Endometrial microvascular endothelial cells (primary cell): ENCODE results near the gene SCYL3. TPM values are rescaled to one million over a fixed set of nuclear protein-coding genes. Genes with fewer than 3 reads are reported as not detected.
"Not testable (repeated sequence)": the region's sequence is repeated elsewhere in the genome, so short reads cannot be mapped to it uniquely, and the experiment has no call there.

Experiments
- in situ Hi-C: cut with HindIII; loops from 2 replicates; pipeline ENCODE4 v1.10.0; 2017; ENCODE audit warnings: low sequenced_read_pairs, low pct_unique_long_range_greater_than_20kb; ENCODE audit errors: inconsistent ontology term
- total RNA-seq: library from RNA; depleted of rRNA; stranded (reverse); fragments of >200 nt; gene quantifications from one replicate; pipeline ENCODE4 v1.2.3, GENCODE V29; 2015; ENCODE audit errors: inconsistent ontology term

Gene SCYL3
- total RNA-seq, 1 donor from 2014 or later = 5.2 TPM

GRCh38 chr1:169877800-169878491 lies 15.8 kb downstream of the SCYL3 start:
- in situ Hi-C loops = no loop called here

- in situ Hi-C loops = no loop called here
Measured at GRCh38 chr1:169874229-169874628, 19.5 kb downstream of the SCYL3 start.

GRCh38 chr1:169873582-169874199 lies 20.0 kb downstream of the SCYL3 start:
- in situ Hi-C loops = no loop called here

- in situ Hi-C loops = no loop called here
Measured at GRCh38 chr1:169872906-169873305, 20.8 kb downstream of the SCYL3 start.

GRCh38 chr1:169871988-169872387 lies 21.7 kb downstream of the SCYL3 start:
- in situ Hi-C loops = not testable (repeated sequence)

- in situ Hi-C loops = no loop called here
Measured at GRCh38 chr1:169869426-169869825, 24.3 kb downstream of the SCYL3 start.

GRCh38 chr1:169868978-169869377 lies 24.7 kb downstream of the SCYL3 start:
- in situ Hi-C loops = no loop called here

- in situ Hi-C loops = no loop called here
Measured at GRCh38 chr1:169867012-169867675, 26.6 kb downstream of the SCYL3 start.

GRCh38 chr1:169866577-169866976 lies 27.1 kb downstream of the SCYL3 start:
- in situ Hi-C loops = no loop called here

GRCh38 chr1:169864531-169864930 lies 29.2 kb downstream of the SCYL3 start:
- in situ Hi-C loops = not testable (repeated sequence)

GRCh38 chr1:169860750-169861149 lies 32.9 kb downstream of the SCYL3 start:
- in situ Hi-C loops = no loop called here

GRCh38 chr1:169860187-169860586 lies 33.5 kb downstream of the SCYL3 start:
- in situ Hi-C loops = no loop called here

- in situ Hi-C loops = no loop called here
Measured at GRCh38 chr1:169859001-169859400, 34.7 kb downstream of the SCYL3 start.

GRCh38 chr1:169858467-169858866 lies 35.2 kb downstream of the SCYL3 start:
- in situ Hi-C loops = no loop called here

GRCh38 chr1:169853341-169853740 lies 40.4 kb downstream of the SCYL3 start:
- in situ Hi-C loops = no loop called here

GRCh38 chr1:169849346-169850022 lies 44.2 kb downstream of the SCYL3 start:
- in situ Hi-C loops = no loop called here

GRCh38 chr1:169848456-169848855 lies 45.2 kb downstream of the SCYL3 start:
- in situ Hi-C loops = no loop called here

- in situ Hi-C loops = no loop called here
Measured at GRCh38 chr1:169844941-169845608, 48.6 kb downstream of the SCYL3 start.

GRCh38 chr1:169838942-169839341 lies 54.8 kb downstream of the SCYL3 start:
- in situ Hi-C loops = no loop called here
